ENCODE results near the gene LTBP1.

- TF ChIP-seq CTCF (conservative IDR thresholded peaks at IDR 0.05) (no peak), EZH2 (IDR thresholded peaks at IDR 0.05; ENCODE audit: low read depth) (no peak)
These were observed 29.8 kb downstream of the LTBP1 start for GRCh38 chr2:32976409-32977063.
